GM12801 (cell line): Measurements from ENCODE around the gene RNF10.

ENCODE experiments used
- CTCF ChIP-seq: IDR thresholded peaks from one replicate; pipeline ENCODE4 v1.5.1; 2011; ENCODE audit warnings: control low read depth; ENCODE audit not compliant: insufficient read length; ENCODE audit errors: extremely low read depth

RNF10 gene

GRCh38 chr12:120544691-120545090 is 10.5 kb downstream of the RNF10 start:
- no peak for TF ChIP-seq CTCF

GRCh38 chr12:120546050-120546386 is 11.9 kb downstream of the RNF10 start:
- no peak for TF ChIP-seq CTCF

GRCh38 chr12:120554678-120555077 is 20.5 kb downstream of the RNF10 start:
- no peak for TF ChIP-seq CTCF

- TF ChIP-seq CTCF: no peak
Observed at GRCh38 chr12:120557589-120557988, 23.4 kb downstream of the RNF10 start.

GRCh38 chr12:120562906-120563305 is 28.8 kb downstream of the RNF10 start:
- no peak for TF ChIP-seq CTCF

GRCh38 chr12:120563495-120563894 is 29.3 kb downstream of the RNF10 start:
- no peak for TF ChIP-seq CTCF

- no peak for TF ChIP-seq CTCF
Observed at GRCh38 chr12:120571299-120571698, 37.1 kb downstream of the RNF10 start.

- no peak for TF ChIP-seq CTCF
Observed at GRCh38 chr12:120573560-120573959, 39.4 kb downstream of the RNF10 start.
